ENCODE data around the gene CBY1.

The CBY1 gene

GRCh38 chr22:38655519-38656255, 751 bp upstream of the CBY1 start:
- CTCF ChIA-PET, result no interaction called here
- POLR2A ChIA-PET, result no interaction called here
- H3K4me3 ChIP-seq (ENCODE audit: low read depth, low read length), result peak overlapping the region; percentile 87
- no peak for DNase-seq (ENCODE audit: low read depth, low spot score)
- TF ChIP-seq CTCF (IDR thresholded peaks at IDR 0.05; ENCODE audit: insufficient read depth, low read length, missing control alignments), result no peak

- no peak for TF ChIP-seq CTCF (IDR thresholded peaks at IDR 0.05; ENCODE audit: insufficient read depth, low read length, missing control alignments)
- CTCF ChIA-PET, result interaction anchor here (2.6 kb wide), 1 partner anchor 24 kb away, joined by 12 read pairs; the partner anchor contains the start of gene TOMM22
- POLR2A ChIA-PET, result no interaction called here
- peak overlapping the region; percentile 87 for H3K4me3 ChIP-seq (ENCODE audit: low read depth, low read length)
- no peak for DNase-seq (ENCODE audit: low read depth, low spot score)
These were observed 839 bp downstream of the CBY1 start for GRCh38 chr22:38657045-38657909.

- DNase-seq (ENCODE audit: low read depth, low spot score), result no peak
- ChIA-PET POLR2A (interaction anchor here (0.9 kb wide), 1 partner anchor 23 kb away, joined by 3 read pairs; no protein-coding TSS in a partner anchor), CTCF (no interaction called here)
- H3K4me3 ChIP-seq (ENCODE audit: low read depth, low read length), result no peak overlapping the region
- TF ChIP-seq CTCF (IDR thresholded peaks at IDR 0.05; ENCODE audit: insufficient read depth, low read length, missing control alignments), result no peak
These were observed 18.4 kb downstream of the CBY1 start for GRCh38 chr22:38674888-38675287.

GRCh38 chr22:38675833-38676232, 19.4 kb downstream of the CBY1 start:
- TF ChIP-seq CTCF (IDR thresholded peaks at IDR 0.05; ENCODE audit: insufficient read depth, low read length, missing control alignments), result no peak
- CTCF ChIA-PET, result no interaction called here
- DNase-seq (ENCODE audit: low read depth, low spot score), result no peak

GRCh38 chr22:38681582-38682335, 25.3 kb downstream of the CBY1 start, which contains the start of gene TOMM22:
TOMM22 (plus strand) TSS chr22:38681957; CDS start chr22:38681979, 22 bp downstream.
- DNase-seq (ENCODE audit: low read depth, low spot score), result no peak
- peak within 1 kb of the TSS; percentile 96 for H3K4me3 ChIP-seq (ENCODE audit: low read depth, low read length)
- CTCF ChIA-PET, result interaction anchor here (0.7 to 4.0 kb wide), 19 partner anchors 11 to 648 kb away, joined by 3 to 62 read pairs (median 4); partner anchors contain the start of genes CBY1, GTPBP1, JOSD1 and SUN2
- POLR2A ChIA-PET, result interaction anchor here (0.6 to 2.1 kb wide), 5 partner anchors 12 to 186 kb away, joined by 4 to 10 read pairs (median 5); partner anchors contain the start of genes GTPBP1 and JOSD1
- TF ChIP-seq CTCF (IDR thresholded peaks at IDR 0.05; ENCODE audit: insufficient read depth, low read length, missing control alignments), result peak; percentile 91

More at GRCh38 chr22:38675833-38676232, 19.4 kb downstream of the CBY1 start:
- POLR2A ChIA-PET, result interaction anchor here (0.9 kb wide), 1 partner anchor 22 kb away, joined by 3 read pairs; no protein-coding TSS in a partner anchor
- no peak overlapping the region for H3K4me3 ChIP-seq (ENCODE audit: low read depth, low read length)
